ENCODE data around the gene C20orf144. TPM values are rescaled to one million over a fixed set of nuclear protein-coding genes. Genes with fewer than 3 reads are reported as not detected.

C20orf144 gene
- total RNA-seq, 1 donor from 2014 or later, result 0.27 TPM

- Mint-ChIP-seq H3K9me3 (no peaks in the 10 kb centered on the region), H3K36me3 (ENCODE audit: low read depth) (no peaks in the 10 kb centered on the region), H3K4me1 (ENCODE audit: low read depth) (no peaks in the 10 kb centered on the region), H3K4me3 (ENCODE audit: low read depth) (no peak overlapping the region), H3K27me3 (ENCODE audit: low read depth) (no peaks in the 10 kb centered on the region), H3K27ac (no peak overlapping the region)
- intact Hi-C loops (cut with micrococcal nuclease), result no loop called here
- DNase-seq (ENCODE audit: low spot score), result no peak
Observed at GRCh38 chr20:33703498-33704137, 41.5 kb downstream of the C20orf144 start.

- H3K36me3 Mint-ChIP-seq (ENCODE audit: low read depth), result no peaks in the 10 kb centered on the region
- H3K27me3 Mint-ChIP-seq (ENCODE audit: low read depth), result no peaks in the 10 kb centered on the region
- H3K4me3 Mint-ChIP-seq (ENCODE audit: low read depth), result no peak overlapping the region
- peaks cover 5% of the 10 kb centered on the region for H3K4me1 Mint-ChIP-seq (ENCODE audit: low read depth)
- no peak for DNase-seq (ENCODE audit: low spot score)
- no peak overlapping the region for H3K27ac Mint-ChIP-seq
- intact Hi-C loops (cut with micrococcal nuclease), result no loop called here
- H3K9me3 Mint-ChIP-seq, result no peaks in the 10 kb centered on the region
Observed at GRCh38 chr20:33704197-33704924, 42.2 kb downstream of the C20orf144 start.

GRCh38 chr20:33707668-33708067, 45.5 kb downstream of the C20orf144 start:
- no peaks in the 10 kb centered on the region for H3K27me3 Mint-ChIP-seq (ENCODE audit: low read depth)
- no peak overlapping the region for H3K4me3 Mint-ChIP-seq (ENCODE audit: low read depth)
- peaks cover 18% of the 10 kb centered on the region for H3K36me3 Mint-ChIP-seq (ENCODE audit: low read depth)
- no peak for DNase-seq (ENCODE audit: low spot score)
- H3K4me1 Mint-ChIP-seq (ENCODE audit: low read depth), result peaks cover 22% of the 10 kb centered on the region
- no peak overlapping the region for H3K27ac Mint-ChIP-seq
- intact Hi-C loops (cut with micrococcal nuclease), result loop anchor here (2.0 kb wide), 1 partner anchor 19 kb away; no protein-coding TSS in a partner anchor
- H3K9me3 Mint-ChIP-seq, result no peaks in the 10 kb centered on the region

- DNase-seq (ENCODE audit: low spot score), result no peak
- intact Hi-C loops (cut with micrococcal nuclease), result loop anchor here (2.0 kb wide), 1 partner anchor 21 kb away; no protein-coding TSS in a partner anchor
- Mint-ChIP-seq H3K36me3 (ENCODE audit: low read depth) (peaks cover 23% of the 10 kb centered on the region), H3K27me3 (ENCODE audit: low read depth) (no peaks in the 10 kb centered on the region), H3K4me3 (ENCODE audit: low read depth) (no peak overlapping the region), H3K9me3 (no peaks in the 10 kb centered on the region), H3K27ac (peak overlapping the region; percentile 84), H3K4me1 (ENCODE audit: low read depth) (peaks cover 22% of the 10 kb centered on the region)
Observed at GRCh38 chr20:33709398-33709797, 47.3 kb downstream of the C20orf144 start.

- Mint-ChIP-seq H3K4me3 (ENCODE audit: low read depth) (no peak overlapping the region), H3K36me3 (ENCODE audit: low read depth) (peaks cover 23% of the 10 kb centered on the region), H3K9me3 (no peaks in the 10 kb centered on the region), H3K27me3 (ENCODE audit: low read depth) (no peaks in the 10 kb centered on the region), H3K27ac (peak overlapping the region; percentile 40), H3K4me1 (ENCODE audit: low read depth) (peaks cover 22% of the 10 kb centered on the region)
- intact Hi-C loops (cut with micrococcal nuclease), result loop anchor here (2.0 kb wide), 1 partner anchor 21 kb away; no protein-coding TSS in a partner anchor
- no peak for DNase-seq (ENCODE audit: low spot score)
Observed at GRCh38 chr20:33709905-33710541, 47.9 kb downstream of the C20orf144 start.

GRCh38 chr20:33710681-33711445, 48.7 kb downstream of the C20orf144 start:
- H3K9me3 Mint-ChIP-seq, result no peaks in the 10 kb centered on the region
- peaks cover 23% of the 10 kb centered on the region for H3K36me3 Mint-ChIP-seq (ENCODE audit: low read depth)
- H3K4me3 Mint-ChIP-seq (ENCODE audit: low read depth), result no peak overlapping the region
- no peak for DNase-seq (ENCODE audit: low spot score)
- H3K4me1 Mint-ChIP-seq (ENCODE audit: low read depth), result peaks cover 22% of the 10 kb centered on the region
- intact Hi-C loops (cut with micrococcal nuclease), result no loop called here
- H3K27me3 Mint-ChIP-seq (ENCODE audit: low read depth), result no peaks in the 10 kb centered on the region
- peak overlapping the region; percentile 50 for H3K27ac Mint-ChIP-seq

- Mint-ChIP-seq H3K27me3 (ENCODE audit: low read depth) (no peaks in the 10 kb centered on the region), H3K27ac (no peak overlapping the region), H3K4me1 (ENCODE audit: low read depth) (peaks cover 22% of the 10 kb centered on the region), H3K36me3 (ENCODE audit: low read depth) (peaks cover 23% of the 10 kb centered on the region), H3K4me3 (ENCODE audit: low read depth) (no peak overlapping the region), H3K9me3 (no peaks in the 10 kb centered on the region)
- DNase-seq (ENCODE audit: low spot score), result no peak
- intact Hi-C loops (cut with micrococcal nuclease), result no loop called here
Observed at GRCh38 chr20:33711446-33711738, 49.3 kb downstream of the C20orf144 start.

Other genes starting within 250 kb of the C20orf144 start
- gene SNTA1, start 218.6 kb upstream of the C20orf144 start, total RNA-seq, result 1.1 and 1.6 TPM in 2 replicates
- gene CBFA2T2, start 172.2 kb upstream of the C20orf144 start, total RNA-seq, result 11.8 and 14.4 TPM in 2 replicates
- gene ACTL10, start 4.6 kb downstream of the C20orf144 start, total RNA-seq, result 2.6 and 3.3 TPM in 2 replicates
- 27.0 and 30.1 TPM in 2 replicates for gene NECAB3, start 12.1 kb downstream of the C20orf144 start, total RNA-seq
- gene E2F1, start 24.1 kb downstream of the C20orf144 start, total RNA-seq, result 63.8 and 64.2 TPM in 2 replicates
- 7.4 TPM in 2 replicates for gene PXMP4, start 58.0 kb downstream of the C20orf144 start, total RNA-seq
- gene ZNF341, start 69.7 kb downstream of the C20orf144 start, total RNA-seq, result 6.8 and 7.0 TPM in 2 replicates
- gene CHMP4B, start 149.0 kb downstream of the C20orf144 start, total RNA-seq, result 113 and 116 TPM in 2 replicates

All from activated T-helper 2 cell treated with anti-CD3 and anti-CD28 coated beads, Interferon-gamma antibody, Interleukin-2, Interleukin-4, amounts not matched to agents 10 μg/mL and 5 μg/mL and 100 μg/mL, durations not matched to agents 14 hours and 24 hours and 36 hours (primary cell).